Measurements from ENCODE around the gene IGF2BP3. TPM values are rescaled to one million over a fixed set of nuclear protein-coding genes. Genes with fewer than 3 reads are reported as not detected.

Gene IGF2BP3
- total and polyA plus RNA-seq, 3 donors from 2014 or later: 17.8 to 36.0 (median 20.1) TPM

DNA sequence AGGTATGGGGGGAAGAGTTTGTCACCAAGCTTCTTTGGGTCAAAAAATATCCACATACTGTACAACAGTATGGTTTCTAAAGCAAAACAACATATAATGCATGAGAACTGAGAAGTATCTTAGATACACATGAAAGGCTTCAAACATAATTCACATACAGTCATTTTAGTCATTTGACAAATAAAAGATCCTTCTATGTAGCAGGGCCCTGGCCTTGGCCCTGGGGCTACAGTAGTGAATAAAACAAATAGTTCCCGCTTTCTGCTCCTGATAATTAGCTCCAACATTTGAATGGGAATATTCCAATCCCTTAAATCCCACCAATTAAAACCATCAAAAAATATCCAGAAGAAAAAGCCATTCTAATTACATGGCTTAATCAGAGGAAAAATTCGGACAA, 119.8 kb downstream of the IGF2BP3 start:
- Histone ChIP-seq H3K27ac (no peak overlapping the region), H3K9me3 (no peaks in the 10 kb centered on the region), H3K4me3 (no peak overlapping the region), H3K27me3 (no peaks in the 10 kb centered on the region), H3K4me1 (no peaks in the 10 kb centered on the region), H3K36me3 (ENCODE audit: low read depth, missing control alignments) (no peaks in the 10 kb centered on the region)
- 85 to 86% methylated on average over 2 of the region's 2 CpGs for WGBS, 2 donors
- intact Hi-C loops (cut with DNase I; ENCODE audit: low total_unique reads): no loop called here
- TF ChIP-seq POLR2A (IDR thresholded peaks at IDR 0.05): no peak
- TF ChIP-seq, protein P1, sequence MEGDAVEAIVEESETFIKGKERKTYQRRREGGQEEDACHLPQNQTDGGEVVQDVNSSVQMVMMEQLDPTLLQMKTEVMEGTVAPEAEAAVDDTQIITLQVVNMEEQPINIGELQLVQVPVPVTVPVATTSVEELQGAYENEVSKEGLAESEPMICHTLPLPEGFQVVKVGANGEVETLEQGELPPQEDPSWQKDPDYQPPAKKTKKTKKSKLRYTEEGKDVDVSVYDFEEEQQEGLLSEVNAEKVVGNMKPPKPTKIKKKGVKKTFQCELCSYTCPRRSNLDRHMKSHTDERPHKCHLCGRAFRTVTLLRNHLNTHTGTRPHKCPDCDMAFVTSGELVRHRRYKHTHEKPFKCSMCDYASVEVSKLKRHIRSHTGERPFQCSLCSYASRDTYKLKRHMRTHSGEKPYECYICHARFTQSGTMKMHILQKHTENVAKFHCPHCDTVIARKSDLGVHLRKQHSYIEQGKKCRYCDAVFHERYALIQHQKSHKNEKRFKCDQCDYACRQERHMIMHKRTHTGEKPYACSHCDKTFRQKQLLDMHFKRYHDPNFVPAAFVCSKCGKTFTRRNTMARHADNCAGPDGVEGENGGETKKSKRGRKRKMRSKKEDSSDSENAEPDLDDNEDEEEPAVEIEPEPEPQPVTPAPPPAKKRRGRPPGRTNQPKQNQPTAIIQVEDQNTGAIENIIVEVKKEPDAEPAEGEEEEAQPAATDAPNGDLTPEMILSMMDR (IDR thresholded peaks at IDR 0.05): no peak
- DNase-seq: no peak

DNA sequence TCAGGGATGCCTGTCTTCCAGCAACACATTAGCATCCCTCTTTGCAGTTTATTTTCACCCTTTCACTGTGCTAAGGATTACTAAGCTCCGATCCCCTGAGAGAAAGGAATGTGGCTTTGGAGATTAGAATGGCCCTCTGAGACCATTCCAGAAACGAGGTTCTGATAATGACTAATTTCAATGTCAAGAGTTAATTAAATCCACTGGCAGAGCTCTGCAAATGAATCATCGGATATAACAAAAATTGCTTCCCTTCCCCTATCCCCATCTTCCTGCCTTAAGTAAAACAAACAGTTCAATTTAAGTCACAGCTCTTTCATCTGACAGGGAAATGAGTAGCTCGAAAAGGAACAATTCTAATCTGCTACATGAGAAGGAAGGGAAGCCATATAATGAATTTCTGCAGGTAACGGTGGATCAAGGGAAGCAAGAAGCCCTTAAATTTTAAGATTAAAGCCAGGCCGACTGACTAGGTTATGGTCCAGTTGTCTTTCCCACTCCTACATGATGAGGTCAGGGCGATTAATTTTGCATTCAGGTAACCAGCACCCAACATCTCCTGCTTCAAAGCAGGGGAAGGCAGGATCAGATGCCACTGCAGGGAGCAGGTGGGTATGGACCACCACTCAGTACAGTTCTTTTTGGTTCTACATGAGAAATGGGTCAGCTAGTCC, 120.7 kb downstream of the IGF2BP3 start:
- WGBS, 2 donors: 67 to 73% methylated on average over 7 of the region's 7 CpGs
- intact Hi-C loops (cut with DNase I; ENCODE audit: low total_unique reads): no loop called here
- Histone ChIP-seq H3K27ac (no peak overlapping the region), H3K27me3 (no peaks in the 10 kb centered on the region), H3K36me3 (ENCODE audit: low read depth, missing control alignments) (no peaks in the 10 kb centered on the region), H3K4me1 (no peaks in the 10 kb centered on the region), H3K9me3 (no peaks in the 10 kb centered on the region), H3K4me3 (no peak overlapping the region)
- no peak for DNase-seq
- TF ChIP-seq, protein P1 (IDR thresholded peaks at IDR 0.05): no peak
- TF ChIP-seq POLR2A (IDR thresholded peaks at IDR 0.05): no peak

DNA sequence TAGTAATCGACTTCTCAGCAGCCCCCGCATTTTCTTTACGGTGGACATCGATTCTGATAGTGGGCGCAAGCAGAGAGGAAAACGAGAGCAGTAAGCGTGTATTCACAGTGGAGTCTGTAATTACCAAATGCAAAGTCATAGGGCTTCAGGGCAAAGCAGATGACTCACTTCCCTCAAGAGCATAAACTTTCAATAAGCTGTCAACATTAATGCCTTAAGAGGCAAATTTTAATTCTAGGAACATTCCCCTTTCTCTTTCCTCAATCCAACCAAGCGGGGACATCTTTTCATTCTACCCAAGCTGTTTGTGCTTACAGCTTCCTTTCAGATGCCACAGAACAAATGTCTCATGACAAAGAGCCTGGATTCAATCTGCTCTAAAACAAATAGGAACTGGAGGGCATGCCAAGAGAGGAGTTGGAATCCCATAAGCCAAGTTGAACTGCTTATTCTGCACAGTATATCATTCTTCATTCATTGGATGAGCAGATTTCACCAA, 122.6 kb downstream of the IGF2BP3 start:
- Histone ChIP-seq H3K27me3 (no peaks in the 10 kb centered on the region), H3K36me3 (ENCODE audit: low read depth, missing control alignments) (no peaks in the 10 kb centered on the region), H3K4me3 (no peak overlapping the region), H3K9me3 (no peaks in the 10 kb centered on the region), H3K27ac (no peak overlapping the region), H3K4me1 (no peaks in the 10 kb centered on the region)
- intact Hi-C loops (cut with DNase I; ENCODE audit: low total_unique reads): no loop called here
- WGBS, 2 donors: 85 to 92% methylated on average over 8 of the region's 8 CpGs
- no peak for DNase-seq
- TF ChIP-seq, protein P1 (IDR thresholded peaks at IDR 0.05): no peak
- TF ChIP-seq POLR2A (IDR thresholded peaks at IDR 0.05): no peak

DNA sequence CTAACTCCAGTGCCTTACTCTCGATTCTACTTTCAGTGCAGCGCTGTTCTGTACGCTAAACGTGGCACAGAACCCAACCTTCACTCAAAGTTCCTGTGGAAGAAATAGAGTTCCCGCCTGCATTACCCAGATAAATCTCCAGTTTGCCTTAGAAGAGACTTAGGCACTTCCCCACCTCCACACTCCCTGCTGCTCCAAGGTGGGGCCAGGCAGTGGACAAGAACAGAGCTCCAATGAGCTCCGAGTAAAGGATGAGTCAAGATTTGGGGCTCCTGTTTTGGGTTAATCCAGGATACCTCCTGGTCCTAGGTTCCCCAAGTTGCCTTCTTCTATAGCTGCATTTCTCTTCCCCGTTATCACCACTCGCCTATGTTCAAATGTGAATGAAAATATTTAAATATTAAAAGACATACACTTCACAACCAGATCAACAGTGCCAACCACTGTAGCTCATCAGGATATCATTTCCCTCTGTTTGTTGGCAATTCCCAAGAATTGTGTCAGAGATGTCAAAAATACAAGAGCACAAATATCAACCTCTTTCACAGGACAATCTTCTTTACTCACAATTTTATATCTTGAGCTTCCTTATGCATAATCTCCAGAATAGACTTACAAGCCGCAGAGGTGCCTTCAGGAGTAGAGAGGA, 123.1 kb downstream of the IGF2BP3 start:
- intact Hi-C loops (cut with DNase I; ENCODE audit: low total_unique reads): no loop called here

More for the DNA sequence above, 123.1 kb downstream of the IGF2BP3 start:
- WGBS, 2 donors: 90 to 92% methylated on average over 9 of the region's 9 CpGs
- Histone ChIP-seq H3K4me1 (no peaks in the 10 kb centered on the region), H3K27ac (no peak overlapping the region), H3K27me3 (no peaks in the 10 kb centered on the region), H3K9me3 (no peaks in the 10 kb centered on the region), H3K4me3 (no peak overlapping the region), H3K36me3 (ENCODE audit: low read depth, missing control alignments) (no peaks in the 10 kb centered on the region)
- TF ChIP-seq, protein P1 (IDR thresholded peaks at IDR 0.05): no peak
- no peak for TF ChIP-seq POLR2A (IDR thresholded peaks at IDR 0.05)
- no peak for DNase-seq
